HepG2 (cell line): ENCODE results near the gene DPCD. TPM values are rescaled to one million over a fixed set of nuclear protein-coding genes. Genes with fewer than 3 reads are reported as not detected.

ENCODE experiments used
- ATAC-seq: fragments of 200-7000 bp; cut with Tn5 transposase; 3 replicates; pipeline ENCODE4 v1.9.1; 2020; ENCODE audit warnings: mild to moderate bottlenecking, moderate library complexity
- BruUV-seq: library from RNA; stranded (reverse); fragments of 400-500 nt; replicated peaks from 2 replicates; lab custom pipeline; 2021; lab: Mats Ljungman, UMichigan
- CTCF ChIA-PET: fragments of 300-600 bp; formaldehyde crosslinking; extraction: SDS; loops from one replicate; lab custom pipeline; 2021; ENCODE audit warnings: low total read pairs, inconsistent platforms, low intra/inter-chr PET ratio; lab: Yijun Ruan, JAX
- POLR2A ChIA-PET: fragments of 350-600 bp; sonication (Branson Sonifier 250); formaldehyde crosslinking; loops from one replicate; lab custom pipeline; 2020; ENCODE audit warnings: antibody characterized with exemption, inconsistent platforms; lab: Yijun Ruan, JAX
- DNase-seq: peaks from one replicate; pipeline ENCODE4 v3.0.0-alpha.2; 2015; ENCODE audit warnings: low spot score
- FAIRE-seq: peaks from 3 replicates; lab custom pipeline; 2011; peaks lifted over from hg19 to GRCh38; lab: Jason Lieb, UNC
- H2AFZ ChIP-seq: one replicate; pipeline ENCODE4 v1.6.1; 2011; ENCODE audit warnings: low read length, inconsistent platforms
- H3K27ac ChIP-seq: fragments of 300-600 bp; 3 replicates; pipeline ENCODE4 v1.8.0; 2011; ENCODE audit warnings: mixed run types, mild to moderate bottlenecking, mixed read lengths, low read length, inconsistent platforms; ENCODE audit not compliant: insufficient read depth; ENCODE audit errors: extremely low read length
- H3K27me3 ChIP-seq, 2 experiments: fragments of 200-600 bp in 1 of 2; 2 replicates in 1 of 2; 3 replicates in 1 of 2; pipeline versions ENCODE4 v1.6.0 to v1.8.0; 2011; ENCODE audit warnings: low read length in 2 of 2, mild to moderate bottlenecking in 2 of 2, moderate library complexity in 2 of 2, inconsistent platforms in 1 of 2; ENCODE audit not compliant: insufficient read depth in 2 of 2, control insufficient read depth in 1 of 2
- H3K36me3 ChIP-seq, 2 experiments: fragments of 200-600 bp in 1 of 2; replicated peaks in 1 of 2; 2 replicates in 1 of 2; 3 replicates in 1 of 2; pipeline versions ENCODE4 v1.5.1 to v1.8.0; 2011; ENCODE audit warnings: low read length in 2 of 2, inconsistent platforms in 1 of 2; ENCODE audit not compliant: insufficient read depth in 2 of 2, control insufficient read depth in 1 of 2
- H3K4me1 ChIP-seq: 2 replicates; pipeline ENCODE4 v1.5.1; 2012; ENCODE audit warnings: low read length, inconsistent platforms; ENCODE audit not compliant: insufficient read depth
- H3K4me2 ChIP-seq: 2 replicates; pipeline ENCODE4 v1.6.0; 2011; ENCODE audit warnings: low read depth, low read length, inconsistent platforms
- H3K4me3 ChIP-seq, 3 experiments: fragments of 200-600 bp in 1 of 3; sonication (generic), shearing (Covaris generic) in 1 of 3; replicated peaks in 1 of 3; 2 replicates each; pipeline ENCODE4 v1.5.1; 2011 to 2016; ENCODE audit warnings: low read length in 3 of 3, inconsistent platforms in 2 of 3, low read depth in 2 of 3, mild to moderate bottlenecking in 2 of 3, control low read depth in 1 of 3, mixed read lengths in 1 of 3; ENCODE audit not compliant: insufficient read depth in 1 of 3
- H3K79me2 ChIP-seq: one replicate; pipeline ENCODE4 v1.6.1; 2011; ENCODE audit warnings: low read length, inconsistent platforms; ENCODE audit not compliant: insufficient read depth
- H3K9ac ChIP-seq: 2 replicates; pipeline ENCODE4 v1.6.0; 2011; ENCODE audit warnings: mild to moderate bottlenecking, low read depth, low read length, inconsistent platforms; ENCODE audit not compliant: insufficient read depth
- H3K9me3 ChIP-seq: 2 replicates; pipeline ENCODE4 v1.5.1; 2012; ENCODE audit warnings: mild to moderate bottlenecking, low read length
- H4K20me1 ChIP-seq: 2 replicates; pipeline ENCODE4 v1.6.0; 2011; ENCODE audit warnings: inconsistent platforms, mild to moderate bottlenecking, low read length, moderate library complexity; ENCODE audit not compliant: insufficient read depth
- AHR ChIP-seq: IDR thresholded peaks from 2 replicates; pipeline ENCODE4 v1.6.1; 2018; ENCODE audit warnings: missing genetic modification reagents, missing compliant biosample characterization
- ARID3A ChIP-seq: IDR thresholded peaks from 2 replicates; pipeline ENCODE4 v1.6.1; 2012; ENCODE audit warnings: low read depth, low read length, improper control_type of control experiment
- BRCA1 ChIP-seq: sonication (generic); formaldehyde crosslinking; IDR thresholded peaks from 2 replicates; pipeline ENCODE4 v1.4.0; 2020; ENCODE audit warnings: missing genetic modification reagents
- CTCF ChIP-seq: sonication (generic); formaldehyde crosslinking; IDR thresholded peaks from 2 replicates; pipeline ENCODE4 v1.5.0; 2020; ENCODE audit warnings: mild to moderate bottlenecking, missing genetic modification reagents, moderate library complexity
- RAD21 ChIP-seq: fragments of 450-650 bp; formaldehyde crosslinking; IDR thresholded peaks from 2 replicates; pipeline ENCODE4 v1.5.0; 2020; ENCODE audit warnings: mild to moderate bottlenecking
- SOX5 ChIP-seq: IDR thresholded peaks from 2 replicates; pipeline ENCODE4 v1.6.1; 2016; ENCODE audit warnings: borderline replicate concordance
- SP5 ChIP-seq: IDR thresholded peaks from 2 replicates; pipeline ENCODE4 v1.6.1; 2016; ENCODE audit warnings: low read depth, borderline replicate concordance
- SSRP1 ChIP-seq: IDR thresholded peaks from 2 replicates; pipeline ENCODE4 v1.6.1; 2016; ENCODE audit warnings: control low read depth
- ZMAT3 ChIP-seq: sonication (generic); formaldehyde crosslinking; conservative IDR thresholded peaks from 2 replicates; pipeline ENCODE4 v1.7.0; 2021; ENCODE audit warnings: missing genetic modification reagents
- ZNF691 ChIP-seq: sonication (generic); formaldehyde crosslinking; IDR thresholded peaks from 2 replicates; pipeline ENCODE4 v1.4.0; 2020; ENCODE audit warnings: missing genetic modification reagents, low read depth, mild to moderate bottlenecking, borderline replicate concordance
- WGBS: methylation state at CpG from one replicate; pipeline ENCODE4 v1.1.6; 2017; ENCODE audit warnings: low lambda C conversion rate; 5-methylcytosine and 5-hydroxymethylcytosine counted together
- in situ Hi-C: cut with HindIII; loops from 2 replicates; pipeline ENCODE4 v1.10.0; 2017; ENCODE audit warnings: low pct_unique_long_range_greater_than_20kb; ENCODE audit not compliant: extremely low pct_ligation_motif_present
- intact Hi-C: fragments of 100-400 bp; cut with micrococcal nuclease; formaldehyde crosslinking; loops from one replicate; pipeline ENCODE4 v1.10.0; 2022; ENCODE audit not compliant: unreplicated experiment
- polyA plus RNA-seq, 8 experiments: library from polyadenylated mRNA; depleted of rRNA in 3 of 8; stranded (reverse) in 7 of 8; unstranded in 1 of 8; fragments of >200 nt; fragmentation: Illumina TruSeq in 4 of 8; extraction: Trizol in 4 of 8; gene quantifications; 2 replicates each; pipeline versions ENCODE4 v1.2.1 to v1.2.3, GENCODE V29; 2011 to 2016; ENCODE audit warnings: low read depth in 4 of 8, missing spikeins in 1 of 8, mixed read lengths in 1 of 8; ENCODE audit not compliant: insufficient read depth in 1 of 8
- total RNA-seq, 5 experiments: library from RNA; depleted of rRNA; stranded (reverse); fragments of >200 nt; fragmentation: Illumina TruSeq; extraction: Trizol; gene quantifications; 2 replicates each; pipeline ENCODE4 v1.2.3, GENCODE V29; 2016; ENCODE audit warnings: low read depth in 1 of 5
- TF ChIP-seq, protein P1 (sequence below): sonication (generic); formaldehyde crosslinking; IDR thresholded peaks from 2 replicates; pipeline ENCODE4 v1.8.0; 2022; ENCODE audit warnings: mild to moderate bottlenecking, missing genetic modification reagents

The DPCD gene
- total and polyA plus RNA-seq, 2 of the 13 experiments (the other 11 are each of a cell fraction or from before 2014, with no cell fraction given): 25.2 to 27.0 TPM

- H3K4me1 ChIP-seq: no peaks in the 10 kb centered on the region
- no peak overlapping the region for H3K4me3 ChIP-seq
- CTCF ChIA-PET: no interaction called here
- no peak for FAIRE-seq
- no peak overlapping the region for H3K9ac ChIP-seq
- no peaks in the 10 kb centered on the region for H3K27me3 ChIP-seq
- H3K36me3 ChIP-seq: peaks cover 4% of the 10 kb centered on the region in 2 experiments; a peak in 3 of 5 replicates
- POLR2A ChIA-PET: no interaction called here
- H2AFZ ChIP-seq: no peak overlapping the region
- no peaks in the 10 kb centered on the region for H3K9me3 ChIP-seq
- in situ Hi-C loops: loop anchor here (5.0 kb wide), 1 partner anchor 181 kb away; the partner anchor contains the start of gene NPM3
- no CpG with 5 or more reads among the region's 1 CpG for WGBS
- intact Hi-C loops: no loop called here
- BruUV-seq: no TSS peak
- no peak for ATAC-seq
- H3K4me2 ChIP-seq: no peak overlapping the region
- no peaks in the 10 kb centered on the region for H3K79me2 ChIP-seq
- TF ChIP-seq AHR (CRISPR knock-in tag) (no peak), SP5 (CRISPR knock-in tag) (no peak), SOX5 (CRISPR knock-in tag) (no peak), ZNF691 (no peak), ZMAT3 (CRISPR knock-in tag) (no peak)
- no peak for DNase-seq
- no peak overlapping the region for H3K27ac ChIP-seq
- no peaks in the 10 kb centered on the region for H4K20me1 ChIP-seq
Measured at GRCh38 chr10:101601541-101601940, 13.4 kb downstream of the DPCD start.

DNA sequence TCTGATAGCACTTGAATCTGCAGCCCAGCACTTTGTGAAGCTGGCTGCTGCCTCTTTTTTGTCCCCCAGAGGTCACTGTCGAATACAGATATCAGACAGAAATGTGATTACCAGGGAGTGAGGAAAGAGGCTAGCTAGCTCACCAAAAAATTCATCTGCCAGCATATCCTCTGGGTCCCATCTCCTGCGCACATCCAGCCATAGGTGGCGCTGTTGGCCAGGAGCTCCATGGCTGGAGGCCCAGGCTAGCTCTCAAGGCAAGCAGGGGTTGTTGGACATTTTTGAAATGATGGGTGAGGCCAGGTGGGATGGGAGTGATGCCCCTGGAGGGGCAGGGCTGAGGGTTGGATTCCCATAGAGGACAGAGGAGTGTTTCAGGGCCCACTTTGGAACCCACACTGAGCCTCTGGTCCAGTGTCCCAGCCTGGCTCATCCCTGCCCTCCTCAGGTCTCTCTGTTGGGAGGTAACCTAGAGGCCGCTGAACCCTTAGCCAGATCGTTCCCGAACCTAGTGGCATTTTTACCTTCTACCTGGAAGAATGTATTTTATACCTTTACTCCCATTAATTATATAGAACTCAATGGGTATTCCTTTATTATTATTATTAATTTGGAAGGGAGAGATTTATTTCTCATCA, 14.8 kb downstream of the DPCD start:
- BruUV-seq: no TSS peak
- H3K27ac ChIP-seq: no peak overlapping the region
- H3K9me3 ChIP-seq: no peaks in the 10 kb centered on the region
- no peak overlapping the region for H3K4me2 ChIP-seq
- no peaks in the 10 kb centered on the region for H3K79me2 ChIP-seq
- WGBS: 56% methylated on average over 5 of the region's 6 CpGs
- intact Hi-C loops: loop anchor here (1.0 kb wide), 2 partner anchors 107 to 178 kb away; no protein-coding TSS in a partner anchor
- peaks cover 4 to 6% of the 10 kb centered on the region in 2 experiments; a peak in 3 of 5 replicates for H3K36me3 ChIP-seq
- FAIRE-seq (peak; percentile 94), DNase-seq (peak; percentile 70), ATAC-seq (peak; percentile 96)
- ChIA-PET CTCF (interaction anchor here (1.8 kb wide), 1 partner anchor 177 kb away, joined by 28 read pairs; no protein-coding TSS in a partner anchor), POLR2A (interaction anchor here (1.0 to 1.2 kb wide), 2 partner anchors 14 to 178 kb away, joined by 3 to 4 read pairs; partner anchors contain the start of genes DPCD and POLL)
- no peak overlapping the region for H3K9ac ChIP-seq
- H3K27me3 ChIP-seq: no peaks in the 10 kb centered on the region
- H4K20me1 ChIP-seq: no peaks in the 10 kb centered on the region
- in situ Hi-C loops: loop anchor here (5.0 kb wide), 1 partner anchor 179 kb away; the partner anchor contains the start of gene NPM3
- peaks cover 9% of the 10 kb centered on the region; the same call in 1 of the 2 replicates for H3K4me1 ChIP-seq
- no peak overlapping the region for H2AFZ ChIP-seq
- H3K4me3 ChIP-seq: no peak overlapping the region
- TF ChIP-seq, protein P1, sequence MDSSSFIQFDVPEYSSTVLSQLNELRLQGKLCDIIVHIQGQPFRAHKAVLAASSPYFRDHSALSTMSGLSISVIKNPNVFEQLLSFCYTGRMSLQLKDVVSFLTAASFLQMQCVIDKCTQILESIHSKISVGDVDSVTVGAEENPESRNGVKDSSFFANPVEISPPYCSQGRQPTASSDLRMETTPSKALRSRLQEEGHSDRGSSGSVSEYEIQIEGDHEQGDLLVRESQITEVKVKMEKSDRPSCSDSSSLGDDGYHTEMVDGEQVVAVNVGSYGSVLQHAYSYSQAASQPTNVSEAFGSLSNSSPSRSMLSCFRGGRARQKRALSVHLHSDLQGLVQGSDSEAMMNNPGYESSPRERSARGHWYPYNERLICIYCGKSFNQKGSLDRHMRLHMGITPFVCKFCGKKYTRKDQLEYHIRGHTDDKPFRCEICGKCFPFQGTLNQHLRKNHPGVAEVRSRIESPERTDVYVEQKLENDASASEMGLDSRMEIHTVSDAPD (CRISPR knock-in tag): no peak
- TF ChIP-seq BRCA1 (no peak), CTCF (CRISPR knock-in tag) (peak; percentile 96), SSRP1 (CRISPR knock-in tag) (no peak), ARID3A (peak; percentile 66; the same call in 1 of the 2 replicates), RAD21 (CRISPR knock-in tag) (peak; percentile 79)
